KOPT-K1 (cell line): ENCODE results near the gene NCOR1.

ENCODE experiments used
- H3K27ac ChIP-seq: fragments of 200-600 bp; sonication (generic); 2 replicates; pipeline ENCODE4 v1.5.1; 2016; ENCODE audit warnings: antibody characterized with exemption, mild to moderate bottlenecking, low read depth, low read length; ENCODE audit not compliant: poor library complexity, severe bottlenecking
- H3K36me3 ChIP-seq: fragments of 200-600 bp; sonication (generic); 2 replicates; pipeline ENCODE4 v1.5.1; 2017; ENCODE audit warnings: antibody characterized with exemption, mild to moderate bottlenecking, low read length, moderate library complexity; ENCODE audit not compliant: insufficient read depth
- H3K9me3 ChIP-seq: fragments of 200-600 bp; sonication (generic); 2 replicates; pipeline ENCODE4 v1.5.1; 2017; ENCODE audit warnings: antibody characterized with exemption, low read length, mild to moderate bottlenecking; ENCODE audit not compliant: insufficient read depth, poor library complexity, severe bottlenecking

The NCOR1 gene

GRCh38 chr17:15981208-15981607 lies 234.1 kb downstream of the NCOR1 start:
- Histone ChIP-seq H3K36me3 (peaks cover 73% of the 10 kb centered on the region), H3K9me3 (no peaks in the 10 kb centered on the region), H3K27ac (no peak overlapping the region)
